ENCODE measurements around the gene KCNN4.

The KCNN4 gene

DNA sequence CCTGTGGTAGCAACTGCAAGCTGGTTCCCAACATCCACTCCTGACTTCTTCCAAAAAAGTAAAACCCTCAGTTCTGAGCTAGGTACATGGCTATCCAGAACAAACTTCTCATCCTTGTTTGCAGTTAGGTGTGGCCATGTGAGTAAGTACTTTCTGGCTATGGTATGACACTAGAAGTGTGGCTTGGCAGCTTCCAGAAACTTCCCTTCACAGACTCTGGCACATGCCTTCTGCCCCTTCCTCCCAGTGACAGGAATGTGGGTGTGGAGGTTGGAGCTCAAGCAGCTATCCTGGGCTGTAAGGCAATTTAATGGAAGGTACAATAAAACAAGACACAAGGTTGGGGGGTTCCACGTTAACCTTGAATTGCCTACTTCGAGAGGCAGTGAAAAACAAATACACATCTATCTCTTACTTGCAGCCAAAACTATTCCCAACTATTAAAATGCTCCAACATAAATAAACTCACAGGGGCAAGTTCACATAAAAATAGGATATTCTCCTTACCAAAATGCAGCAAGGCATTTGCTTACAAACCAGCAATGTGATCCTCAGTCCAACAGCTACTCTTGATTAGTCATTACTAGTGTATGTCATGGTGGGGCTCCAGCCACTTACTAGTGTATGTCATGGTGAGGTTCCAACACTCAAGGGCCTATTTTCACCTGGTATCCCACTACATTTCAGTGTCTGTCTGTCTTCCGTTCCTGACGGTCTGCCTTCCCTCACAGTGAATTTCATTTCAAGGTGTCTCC lies 29.1 kb downstream of the KCNN4 start:
- no peak overlapping the region for H3K9ac ChIP-seq (ENCODE audit: low read length)
- H3K36me3 ChIP-seq (replicated peaks; ENCODE audit: low read depth, low read length), result peaks cover 60% of the 10 kb centered on the region
- peaks cover 69% of the 10 kb centered on the region for H3K4me1 ChIP-seq (ENCODE audit: low read length)
- peak overlapping the region; percentile 18; the same call in 1 of the 2 replicates for H3K27ac ChIP-seq (ENCODE audit: low read length)
- TF ChIP-seq CTCF (IDR thresholded peaks at IDR 0.05; ENCODE audit: low read depth, low read length), result no peak
- no peak for TF ChIP-seq EZH2phosphoT487 (IDR thresholded peaks at IDR 0.05; ENCODE audit: low read depth)
- no peaks in the 10 kb centered on the region for H3K27me3 ChIP-seq (ENCODE audit: low read depth, low read length)
- no peak overlapping the region for H3K4me3 ChIP-seq (ENCODE audit: low read length)
- no peak overlapping the region for H3K4me2 ChIP-seq (ENCODE audit: low read length)
- no peak overlapping the region for H2AFZ ChIP-seq (ENCODE audit: low read depth, low read length)
- H3K9me3 ChIP-seq (ENCODE audit: insufficient read depth, low read length), result no peaks in the 10 kb centered on the region
- peaks cover 33% of the 10 kb centered on the region for H3K79me2 ChIP-seq (ENCODE audit: low read length)
- H4K20me1 ChIP-seq (ENCODE audit: insufficient read depth, low read length), result no peaks in the 10 kb centered on the region

DNA sequence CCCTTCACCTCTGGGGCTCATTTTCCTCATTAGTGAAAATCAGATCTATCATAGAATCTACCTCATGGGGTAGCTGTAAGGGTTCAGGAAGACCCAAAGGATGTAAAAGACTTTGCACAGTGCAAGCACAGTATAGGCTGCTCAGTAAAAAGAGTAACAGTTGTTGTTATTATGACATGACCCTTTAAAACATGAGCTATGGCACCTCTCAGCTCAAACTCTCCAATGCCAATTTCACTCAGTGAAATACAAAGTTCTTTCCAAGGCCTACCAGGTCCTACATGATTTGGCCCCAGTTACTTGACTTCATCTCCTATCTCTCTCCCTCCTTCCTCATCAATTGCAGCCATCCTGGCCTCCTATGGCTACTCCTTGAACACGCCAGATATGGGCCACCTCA lies 30.9 kb downstream of the KCNN4 start:
- Histone ChIP-seq H3K36me3 (replicated peaks; ENCODE audit: low read depth, low read length) (peaks cover 63% of the 10 kb centered on the region), H3K4me3 (ENCODE audit: low read length) (no peak overlapping the region), H3K27ac (ENCODE audit: low read length) (peak overlapping the region; percentile 2; the same call in 1 of the 2 replicates), H2AFZ (ENCODE audit: low read depth, low read length) (no peak overlapping the region), H4K20me1 (ENCODE audit: insufficient read depth, low read length) (no peaks in the 10 kb centered on the region), H3K4me2 (ENCODE audit: low read length) (no peak overlapping the region), H3K4me1 (ENCODE audit: low read length) (peaks cover 70% of the 10 kb centered on the region), H3K9me3 (ENCODE audit: insufficient read depth, low read length) (no peaks in the 10 kb centered on the region), H3K79me2 (ENCODE audit: low read length) (peaks cover 19% of the 10 kb centered on the region), H3K9ac (ENCODE audit: low read length) (no peak overlapping the region), H3K27me3 (ENCODE audit: low read depth, low read length) (no peaks in the 10 kb centered on the region)
- no peak for TF ChIP-seq EZH2phosphoT487 (IDR thresholded peaks at IDR 0.05; ENCODE audit: low read depth)
- TF ChIP-seq CTCF (IDR thresholded peaks at IDR 0.05; ENCODE audit: low read depth, low read length), result no peak

GRCh38 chr19:43749152-43749551 lies 31.6 kb downstream of the KCNN4 start:
- Histone ChIP-seq H2AFZ (ENCODE audit: low read depth, low read length) (no peak overlapping the region), H3K27ac (ENCODE audit: low read length) (peak overlapping the region; percentile 66), H3K79me2 (ENCODE audit: low read length) (peaks cover 19% of the 10 kb centered on the region), H3K36me3 (replicated peaks; ENCODE audit: low read depth, low read length) (peaks cover 71% of the 10 kb centered on the region), H3K27me3 (ENCODE audit: low read depth, low read length) (no peaks in the 10 kb centered on the region), H3K9ac (ENCODE audit: low read length) (peak overlapping the region; percentile 56; the same call in 1 of the 2 replicates), H3K9me3 (ENCODE audit: insufficient read depth, low read length) (no peaks in the 10 kb centered on the region), H3K4me2 (ENCODE audit: low read length) (peak overlapping the region; percentile 54), H4K20me1 (ENCODE audit: insufficient read depth, low read length) (no peaks in the 10 kb centered on the region), H3K4me3 (ENCODE audit: low read length) (peak overlapping the region; percentile 25; the same call in 1 of the 2 replicates), H3K4me1 (ENCODE audit: low read length) (peaks cover 74% of the 10 kb centered on the region)
- TF ChIP-seq CTCF (IDR thresholded peaks at IDR 0.05; ENCODE audit: low read depth, low read length), result no peak
- TF ChIP-seq EZH2phosphoT487 (IDR thresholded peaks at IDR 0.05; ENCODE audit: low read depth), result no peak

DNA sequence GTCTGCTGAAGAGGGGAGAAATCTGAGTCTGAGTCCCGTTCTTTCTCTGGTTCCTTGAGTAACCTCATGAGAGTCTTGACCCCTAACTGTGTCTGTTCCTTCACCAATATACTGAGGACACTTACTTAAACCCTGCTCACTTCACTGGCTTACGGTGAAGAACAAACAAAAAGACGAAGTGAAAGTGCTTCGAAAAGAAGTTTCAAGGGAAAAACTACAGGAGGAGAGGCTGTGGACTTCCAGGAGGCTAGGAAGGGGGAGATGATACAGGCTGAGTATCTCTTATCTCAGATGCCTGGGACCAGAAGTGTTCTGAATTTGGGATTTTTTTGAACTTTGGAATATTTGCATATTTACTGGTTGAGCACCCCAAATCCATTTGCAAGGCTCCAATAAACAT lies 32.1 kb downstream of the KCNN4 start:
- Histone ChIP-seq H3K9me3 (ENCODE audit: insufficient read depth, low read length) (no peaks in the 10 kb centered on the region), H3K36me3 (replicated peaks; ENCODE audit: low read depth, low read length) (peaks cover 76% of the 10 kb centered on the region), H3K27me3 (ENCODE audit: low read depth, low read length) (no peaks in the 10 kb centered on the region), H2AFZ (ENCODE audit: low read depth, low read length) (no peak overlapping the region), H4K20me1 (ENCODE audit: insufficient read depth, low read length) (no peaks in the 10 kb centered on the region), H3K4me3 (ENCODE audit: low read length) (peak overlapping the region; percentile 25; the same call in 1 of the 2 replicates), H3K9ac (ENCODE audit: low read length) (peak overlapping the region; percentile 56; the same call in 1 of the 2 replicates), H3K4me2 (ENCODE audit: low read length) (peak overlapping the region; percentile 54), H3K4me1 (ENCODE audit: low read length) (peaks cover 74% of the 10 kb centered on the region), H3K27ac (ENCODE audit: low read length) (peak overlapping the region; percentile 66), H3K79me2 (ENCODE audit: low read length) (peaks cover 19% of the 10 kb centered on the region)
- no peak for TF ChIP-seq CTCF (IDR thresholded peaks at IDR 0.05; ENCODE audit: low read depth, low read length)
- TF ChIP-seq EZH2phosphoT487 (IDR thresholded peaks at IDR 0.05; ENCODE audit: low read depth), result no peak
